Measurements from ENCODE around the gene ZDHHC9.
A peak's percentile ranks its signal among the peaks of the same experiment; 100 is the strongest.
"Not testable (repeated sequence)": the region's sequence is repeated elsewhere in the genome, so short reads cannot be mapped to it uniquely, and the experiment has no call there.

Gene ZDHHC9

GRCh38 chrX:129843459-129844306 lies at the start of gene ZDHHC9:
Gene ZDHHC9, minus strand, starts transcription at chrX:129843886. Its CDS starts 1,941 bp downstream, at chrX:129841945.
- peak; percentile 76 to 87 for DNase-seq

- no peak for DNase-seq
These were observed 33.7 kb upstream of the ZDHHC9 start for GRCh38 chrX:129877401-129877800.

DNA sequence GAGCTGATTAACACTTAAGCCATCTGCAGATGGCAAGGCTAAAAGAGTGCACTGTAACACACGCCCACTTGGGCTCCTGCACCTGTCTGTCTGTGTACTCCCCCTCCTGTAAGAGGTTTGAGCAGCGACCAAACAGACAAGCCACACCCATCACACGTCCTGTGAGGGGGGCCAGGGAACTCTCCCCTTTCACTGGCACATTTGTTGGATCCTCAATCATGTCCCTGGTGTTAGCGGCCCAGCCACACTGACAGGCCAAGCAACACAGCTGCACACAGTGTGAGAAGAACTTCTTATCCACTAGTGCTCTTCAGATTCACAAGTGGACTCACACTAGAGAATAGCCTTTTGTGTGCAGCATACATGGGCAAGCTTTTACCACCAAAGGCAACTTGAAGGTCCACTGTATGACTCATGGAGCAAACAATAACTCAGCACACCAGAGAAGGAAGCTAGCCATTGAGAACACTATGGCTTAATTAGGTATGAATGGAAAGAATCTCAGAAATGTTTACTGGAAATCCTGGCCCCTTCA lies 33.2 kb upstream of the ZDHHC9 start:
- no peak for DNase-seq

- DNase-seq: no peak
These were observed 32.0 kb upstream of the ZDHHC9 start for GRCh38 chrX:129875669-129876068.

DNA sequence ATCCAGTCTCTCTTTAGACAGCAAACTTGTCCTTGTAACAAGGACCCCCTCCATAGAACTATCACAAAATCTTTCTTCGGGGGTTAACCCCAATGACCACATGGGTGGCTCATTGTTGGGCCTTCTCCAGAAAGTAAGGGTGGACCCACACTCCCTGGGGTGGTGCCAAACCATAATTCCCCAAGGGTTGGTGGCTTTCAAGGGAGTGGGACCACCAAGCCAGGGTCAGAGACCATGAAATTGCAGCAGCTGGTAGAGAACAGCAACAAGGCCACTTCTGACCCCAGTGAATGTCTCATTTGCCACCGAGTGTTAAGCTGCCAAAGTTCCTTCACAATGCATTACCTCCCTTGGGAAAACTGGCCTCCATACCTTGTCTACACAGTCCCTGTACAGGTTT lies 28.8 kb upstream of the ZDHHC9 start:
- DNase-seq: no peak

- not testable (repeated sequence) for DNase-seq
These were observed 22.6 kb upstream of the ZDHHC9 start for GRCh38 chrX:129866321-129866720.

DNA sequence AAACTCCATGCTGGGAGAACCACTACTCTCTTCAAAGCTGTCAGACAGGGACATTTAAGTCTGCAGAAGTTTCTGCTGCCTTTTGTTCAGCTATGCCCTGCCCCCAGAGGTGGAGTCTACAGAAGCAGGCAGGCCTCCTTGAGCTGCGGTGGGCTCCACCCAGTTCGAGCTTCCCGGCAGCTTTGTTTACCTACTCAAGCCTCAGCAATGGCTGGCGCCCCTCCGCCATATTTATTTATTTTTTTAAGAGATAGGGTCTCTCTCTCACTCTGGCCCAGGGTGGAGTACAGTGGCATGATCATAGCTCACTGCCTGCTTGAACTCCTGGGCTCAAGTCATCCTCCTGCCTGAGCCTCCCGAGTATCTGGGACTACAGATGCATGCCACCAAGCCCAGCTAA lies 15.4 kb upstream of the ZDHHC9 start:
- DNase-seq: not testable (repeated sequence)

DNA sequence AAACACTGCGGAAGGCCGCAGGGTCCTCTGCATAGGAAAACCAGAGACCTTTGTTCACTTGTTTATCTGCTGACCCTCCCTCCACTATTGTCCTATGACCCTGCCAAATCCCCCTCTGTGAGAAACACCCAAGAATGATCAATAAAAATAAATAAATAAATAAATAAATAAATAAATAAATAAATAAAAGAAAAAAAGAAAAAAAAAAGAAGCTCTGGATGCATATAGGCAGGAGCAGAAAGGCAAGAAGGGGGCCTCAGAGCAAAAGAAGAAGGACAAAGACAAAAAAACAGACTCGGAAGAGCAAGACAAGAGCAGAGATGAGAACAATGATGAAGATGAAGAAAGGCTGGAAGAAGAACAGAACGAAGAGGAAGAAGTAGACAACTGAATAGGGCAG lies 8.1 kb upstream of the ZDHHC9 start:
- DNase-seq: not testable (repeated sequence)

- DNase-seq: peak in 1 of 2 experiments; percentile 13
These were observed 3.0 kb upstream of the ZDHHC9 start for GRCh38 chrX:129846716-129847115.

GRCh38 chrX:129845616-129846190 lies 2.0 kb upstream of the ZDHHC9 start:
- no peak for DNase-seq

DNA sequence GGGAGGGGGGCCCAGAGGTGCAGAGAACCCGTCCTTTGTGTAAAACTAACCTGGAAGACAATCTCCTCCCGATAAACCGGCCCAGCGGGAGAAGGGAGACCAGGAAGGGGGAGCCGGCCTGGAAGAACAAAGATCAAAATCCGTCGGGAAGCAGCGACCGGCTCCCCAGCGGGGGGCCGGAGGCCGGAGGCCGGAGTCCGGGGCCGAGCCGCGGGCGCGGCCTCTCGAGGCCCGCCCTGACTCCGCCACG lies 552 bp downstream of the ZDHHC9 start:
- no peak for DNase-seq

DNA sequence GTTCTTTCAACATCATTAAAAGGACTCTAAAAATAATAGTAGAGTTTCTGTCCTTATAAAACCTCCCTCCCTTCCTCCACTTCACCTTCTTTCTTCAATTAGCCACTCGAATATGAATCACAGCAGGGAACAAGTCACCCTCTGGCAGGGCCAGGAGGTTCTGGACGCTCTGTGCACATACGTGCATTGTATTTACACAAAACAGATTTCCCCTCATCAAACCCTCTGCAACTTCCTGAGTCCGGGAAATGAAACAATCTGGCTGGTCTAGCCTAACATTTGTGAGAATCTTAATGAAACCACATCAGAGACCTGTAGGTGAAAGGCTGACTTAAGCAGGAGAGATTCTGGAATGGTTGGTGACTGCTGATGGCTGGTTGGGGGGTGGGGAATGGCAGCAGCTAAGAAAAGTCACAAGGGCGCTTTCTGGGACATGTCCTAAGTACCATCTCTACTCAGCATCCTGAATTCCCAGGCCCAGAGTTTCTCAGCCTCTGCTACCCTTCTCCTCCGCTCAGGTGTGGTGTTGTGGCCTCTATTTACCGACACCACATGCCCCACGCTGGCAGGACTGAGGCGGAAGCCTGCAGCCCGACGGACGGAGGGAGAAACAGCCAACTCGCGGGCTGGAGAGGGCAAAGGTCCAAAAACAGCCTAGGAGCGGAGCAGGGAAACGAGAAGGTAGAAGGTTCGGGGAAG lies 1.0 kb downstream of the ZDHHC9 start:
- no peak for DNase-seq

- DNase-seq: no peak
These were observed 3.3 kb downstream of the ZDHHC9 start for GRCh38 chrX:129840344-129840743.

- DNase-seq: no peak
These were observed 6.9 kb downstream of the ZDHHC9 start for GRCh38 chrX:129836827-129837226.

GRCh38 chrX:129833153-129833990 lies 10.3 kb downstream of the ZDHHC9 start:
- no peak for DNase-seq

DNA sequence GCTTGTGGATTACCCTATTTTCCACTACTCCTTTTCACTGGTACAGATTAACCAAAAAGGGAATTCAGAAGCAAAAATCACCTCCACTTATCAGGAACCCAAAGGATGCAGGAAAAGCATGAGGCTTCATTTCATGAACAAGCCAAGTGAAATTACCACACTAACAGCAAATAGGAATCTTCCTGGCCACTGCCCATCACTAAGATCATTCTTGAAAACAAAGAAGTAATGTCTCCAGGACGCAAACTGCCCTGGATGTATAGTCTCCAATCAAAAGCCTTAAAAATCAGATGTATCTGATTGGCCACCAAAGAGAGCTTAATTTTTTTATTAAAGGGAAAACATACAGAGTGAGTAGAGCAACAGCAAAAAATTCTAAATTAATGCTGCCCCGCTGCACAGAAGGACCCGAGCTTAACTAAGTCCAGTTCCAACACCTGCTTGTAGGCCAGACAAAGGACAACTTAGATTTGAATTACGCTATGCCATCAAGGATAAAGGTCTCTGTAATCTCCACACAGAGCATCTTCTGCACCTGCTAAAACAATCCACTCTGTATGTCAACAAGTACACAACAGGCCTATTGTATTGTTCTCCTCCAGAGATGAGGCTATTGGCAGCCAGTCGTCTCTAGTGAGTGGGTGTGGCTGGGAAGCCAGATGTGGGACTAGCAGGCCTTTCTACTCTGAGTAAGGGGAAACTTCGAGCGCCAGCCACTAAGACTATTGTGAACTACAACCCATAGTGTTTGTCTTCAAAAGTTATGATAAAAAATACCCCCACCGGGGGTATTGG lies 12.4 kb downstream of the ZDHHC9 start:
- no peak for DNase-seq

DNA sequence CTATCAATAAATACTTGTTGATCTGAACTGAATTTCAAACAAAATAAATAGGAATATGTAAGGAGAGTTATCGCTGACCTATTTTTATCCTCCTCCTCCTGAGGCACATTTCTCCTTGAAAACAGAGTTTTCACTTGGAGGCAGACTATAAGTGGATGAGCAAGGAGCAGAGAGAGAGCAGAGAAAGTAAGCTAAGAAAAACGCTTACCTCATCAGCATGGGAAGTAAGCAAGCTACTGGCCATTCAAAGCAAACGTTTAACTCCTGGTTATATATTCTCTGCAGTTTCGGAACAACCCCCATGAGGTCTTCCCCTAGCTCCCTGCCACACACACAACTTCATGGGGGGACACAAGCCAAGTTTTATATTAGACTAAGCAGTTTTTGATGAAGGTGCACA lies 13.2 kb downstream of the ZDHHC9 start:
- no peak for DNase-seq

GRCh38 chrX:129825746-129826505 lies 17.8 kb downstream of the ZDHHC9 start:
- peak in 1 of 2 experiments; percentile 7 for DNase-seq

- no peak for DNase-seq
These were observed 19.1 kb downstream of the ZDHHC9 start for GRCh38 chrX:129824620-129825019.

GRCh38 chrX:129823522-129823921 lies 20.2 kb downstream of the ZDHHC9 start:
- no peak for DNase-seq

GRCh38 chrX:129823115-129823514 lies 20.6 kb downstream of the ZDHHC9 start:
- peak; percentile 10 to 36 for DNase-seq

Measured in stimulated activated CD4-positive, alpha-beta T cell treated with anti-CD3 and anti-CD28 coated beads, Interleukin-4, amount 100 ng/mL, for 4 hours (primary cell).